Stimulated activated CD8-positive, alpha-beta memory T cell treated with anti-CD3 and anti-CD28 coated beads, Interleukin-15, amount 100 ng/mL, for 24 hours (primary cell): Measurements from ENCODE around the gene DCX.

Experiments used
- DNase-seq: peaks from one replicate; pipeline ENCODE4 v3.0.0-alpha.2; 2020; ENCODE audit warnings: low read depth

DCX gene

DNA sequence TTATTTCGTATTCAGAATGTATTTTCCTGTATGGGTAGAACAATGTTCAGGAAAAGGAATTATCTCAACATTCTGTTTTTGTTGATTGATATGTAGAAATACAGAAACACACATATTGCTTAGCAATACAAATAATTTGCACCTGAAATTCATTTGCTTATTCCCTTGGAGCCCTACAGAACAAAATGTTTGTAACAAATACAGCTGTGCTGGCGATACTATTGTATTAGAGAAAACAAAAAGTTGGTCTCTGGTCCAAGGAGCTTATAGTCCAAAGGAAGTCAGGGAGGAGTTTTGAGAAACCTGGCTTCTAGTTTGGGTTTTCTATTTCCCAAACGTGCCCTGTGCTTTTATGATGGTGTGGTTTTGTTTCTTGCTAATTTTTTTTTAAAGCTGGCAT, 104.0 kb downstream of the DCX start:
- DNase-seq: no peak

DNA sequence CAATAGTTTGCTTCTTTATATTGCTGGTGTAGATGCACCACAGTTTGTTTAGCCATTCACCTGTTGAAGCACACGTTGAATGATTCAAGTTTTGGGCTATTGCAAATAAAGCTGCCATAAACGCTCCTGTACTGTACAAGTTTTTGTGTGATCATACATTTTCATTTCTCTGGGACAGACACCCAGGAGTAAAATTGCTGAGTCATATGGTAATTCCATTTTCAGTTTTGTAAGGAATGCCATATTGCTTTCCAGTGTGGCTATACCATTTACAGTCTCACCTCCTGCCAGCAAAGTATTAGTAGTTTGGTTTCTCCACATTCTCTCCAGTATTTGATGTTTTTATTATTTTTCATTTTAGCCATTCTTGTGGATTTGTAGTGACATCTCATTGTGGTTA, 109.7 kb downstream of the DCX start:
- no peak for DNase-seq

DNA sequence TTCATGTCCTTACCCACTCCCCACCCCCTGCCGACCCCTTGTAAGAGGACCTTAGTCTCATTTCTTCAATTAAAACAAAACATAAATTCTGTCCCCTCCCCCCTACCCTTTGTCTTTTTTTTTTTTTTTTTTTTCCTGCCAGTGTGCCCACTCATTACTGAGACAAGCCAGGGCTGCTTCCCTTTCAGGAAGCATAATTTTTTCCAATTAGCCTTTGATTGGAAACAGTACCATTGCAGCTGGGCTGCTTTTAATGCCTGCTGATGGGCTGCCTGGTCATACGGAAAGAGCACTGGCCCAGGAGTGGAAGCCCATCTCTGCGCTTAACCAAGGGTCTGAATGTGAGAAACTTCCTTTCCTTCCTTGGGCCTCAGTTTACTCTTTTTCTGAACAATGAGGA, 123.2 kb downstream of the DCX start:
- no peak for DNase-seq

GRCh38 chrX:111284631-111285293, 127.2 kb downstream of the DCX start:
- no peak for DNase-seq

DNA sequence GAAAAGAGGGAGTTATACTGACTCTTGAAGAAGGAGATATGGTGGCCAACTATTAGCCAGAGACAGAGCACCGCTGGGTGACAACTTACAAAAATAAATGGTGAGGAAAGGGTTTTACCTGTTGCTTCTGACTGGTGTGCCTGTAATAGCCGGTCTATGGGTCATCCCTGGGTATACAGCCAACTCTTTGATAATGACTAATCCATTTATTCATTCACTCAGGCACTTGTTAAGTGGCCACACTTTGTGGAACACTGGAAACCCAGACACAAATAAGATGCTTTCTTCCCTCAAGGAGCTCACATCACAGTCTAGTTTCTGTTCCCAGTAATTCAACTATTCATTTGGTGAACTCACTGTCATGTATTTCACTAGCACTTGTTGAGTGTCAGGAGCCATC, 128.5 kb downstream of the DCX start:
- DNase-seq: no peak

- DNase-seq: no peak
Observed at GRCh38 chrX:111282991-111283390, 129.0 kb downstream of the DCX start.

GRCh38 chrX:111282139-111282538, 129.9 kb downstream of the DCX start:
- DNase-seq: no peak

DNA sequence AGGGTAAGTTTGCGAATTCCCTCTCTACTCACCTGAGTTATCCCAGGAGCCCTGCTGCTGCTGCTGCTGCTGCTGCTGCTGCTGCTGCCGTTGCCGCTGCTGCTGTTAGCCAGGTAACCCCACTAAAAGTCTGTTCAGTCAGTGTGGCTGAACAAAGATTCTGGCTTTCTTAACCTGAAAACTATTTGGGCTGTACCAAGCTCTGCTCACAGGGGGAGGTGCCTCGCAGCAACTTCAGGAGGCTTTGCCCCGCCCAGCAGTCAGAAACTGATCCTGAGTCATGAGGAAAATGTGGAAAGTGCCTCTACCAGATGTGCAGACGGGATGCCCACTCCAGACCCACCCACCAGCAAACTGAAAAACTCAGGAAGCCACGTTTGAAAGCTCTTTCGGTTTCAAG, 141.7 kb downstream of the DCX start, which contains the start of gene CAPN6:
CAPN6 (minus strand) TSS at position 145 of the 400 bp plus-strand sequence. CDS start 6,547 bp downstream, outside the sequence.
- no peak for DNase-seq

GRCh38 chrX:111268506-111268905, 143.5 kb downstream of the DCX start:
- no peak for DNase-seq

DNA sequence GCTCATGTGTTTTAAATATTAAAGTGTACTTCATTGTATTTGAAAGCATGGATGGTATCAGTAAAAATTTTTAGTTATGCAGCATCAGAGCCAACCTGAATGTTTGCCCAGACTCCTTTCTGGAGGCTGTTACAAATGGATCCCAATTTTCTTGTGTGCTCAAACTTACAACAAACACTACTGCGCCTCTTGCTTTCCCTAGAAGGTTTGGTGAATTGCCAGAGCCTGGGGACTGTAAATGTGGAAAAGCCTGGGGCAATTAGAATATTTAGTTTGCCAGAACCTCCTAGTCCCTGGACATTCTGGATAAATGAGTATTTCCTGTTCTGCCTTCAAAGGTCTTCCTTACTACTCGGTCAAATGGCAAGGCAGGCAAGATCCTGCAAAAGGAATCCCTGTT, 146.5 kb downstream of the DCX start:
- DNase-seq: no peak

- no peak for DNase-seq
Observed at GRCh38 chrX:111264385-111264784, 147.6 kb downstream of the DCX start.

- DNase-seq: no peak
Observed at GRCh38 chrX:111262086-111262485, 149.9 kb downstream of the DCX start.

- DNase-seq: no peak
Observed at GRCh38 chrX:111260451-111260850, 151.5 kb downstream of the DCX start.

DNA sequence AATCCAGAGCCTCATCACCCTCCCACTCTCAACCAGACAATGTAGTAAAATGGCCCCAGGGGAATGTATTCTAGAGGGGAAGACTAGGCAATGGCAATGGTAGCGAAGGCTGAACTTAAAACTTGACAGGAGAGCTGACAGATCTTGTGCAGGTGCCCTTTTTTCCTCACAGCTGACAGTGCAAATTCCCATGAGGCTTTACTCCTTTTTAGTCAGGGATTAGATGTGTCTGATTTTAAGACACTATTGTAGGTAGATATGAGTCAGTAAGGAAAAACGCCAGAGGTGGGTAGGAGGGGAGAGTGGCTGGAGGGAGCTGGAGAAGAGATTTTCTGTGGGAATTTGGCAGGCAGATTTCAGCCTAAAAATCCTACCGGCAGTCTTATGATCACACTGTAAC, 152.4 kb downstream of the DCX start:
- no peak for DNase-seq

DNA sequence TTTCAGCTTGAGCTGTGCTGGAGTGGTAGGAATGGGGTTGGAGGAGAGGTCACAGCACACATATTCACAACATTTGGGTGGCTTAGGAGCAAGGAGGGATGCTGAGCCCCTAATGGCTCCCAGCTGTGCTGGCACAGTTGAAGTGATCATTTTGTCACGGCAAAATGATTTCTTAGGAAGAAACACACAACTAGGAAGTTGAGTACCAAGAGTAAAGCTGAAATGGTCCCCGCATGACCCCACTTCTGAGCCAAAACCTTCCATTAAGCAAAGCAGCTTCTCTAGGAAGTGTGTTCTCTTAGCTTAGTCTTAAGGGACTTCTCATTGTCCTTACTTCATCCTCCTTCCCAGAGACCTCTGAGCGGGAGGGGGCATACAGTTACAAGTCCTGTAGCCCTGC, 154.3 kb downstream of the DCX start:
- no peak for DNase-seq

DNA sequence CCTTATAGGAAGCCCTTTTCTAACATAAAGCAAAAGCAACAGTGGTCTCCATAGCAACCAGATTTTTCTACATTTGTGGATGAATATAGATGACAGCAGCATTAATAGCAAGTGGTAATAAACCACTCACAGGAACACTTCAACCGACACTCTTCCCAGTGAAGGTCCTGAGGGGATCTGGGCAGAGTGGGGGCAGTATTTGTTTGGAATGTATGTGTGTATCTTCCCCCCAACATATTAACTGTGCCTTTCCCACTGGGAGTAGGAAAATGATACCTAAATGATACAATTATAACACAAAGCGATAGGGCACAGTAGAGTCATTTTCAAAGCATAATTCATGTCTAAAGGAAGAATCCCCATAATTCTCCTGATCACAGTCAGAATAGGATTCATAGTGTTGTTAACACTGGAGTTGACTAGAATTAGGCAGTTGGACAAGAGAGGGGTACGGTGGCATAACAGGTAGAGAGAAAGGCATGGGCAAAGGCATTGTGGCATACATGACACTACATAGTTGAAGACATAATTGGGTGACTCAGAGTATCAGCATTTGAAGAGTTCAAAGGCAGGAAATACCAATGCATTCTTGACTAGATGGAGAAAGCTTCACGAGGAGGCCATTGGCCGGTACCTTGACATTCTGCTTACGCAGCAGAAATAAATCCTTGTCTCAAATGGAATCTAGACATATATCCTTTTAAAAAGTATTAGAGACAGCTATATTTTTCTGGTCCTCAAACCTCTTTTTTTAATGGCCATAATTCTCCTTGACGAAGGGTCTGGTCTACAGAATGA, 156.9 kb downstream of the DCX start:
- no peak for DNase-seq

DNA sequence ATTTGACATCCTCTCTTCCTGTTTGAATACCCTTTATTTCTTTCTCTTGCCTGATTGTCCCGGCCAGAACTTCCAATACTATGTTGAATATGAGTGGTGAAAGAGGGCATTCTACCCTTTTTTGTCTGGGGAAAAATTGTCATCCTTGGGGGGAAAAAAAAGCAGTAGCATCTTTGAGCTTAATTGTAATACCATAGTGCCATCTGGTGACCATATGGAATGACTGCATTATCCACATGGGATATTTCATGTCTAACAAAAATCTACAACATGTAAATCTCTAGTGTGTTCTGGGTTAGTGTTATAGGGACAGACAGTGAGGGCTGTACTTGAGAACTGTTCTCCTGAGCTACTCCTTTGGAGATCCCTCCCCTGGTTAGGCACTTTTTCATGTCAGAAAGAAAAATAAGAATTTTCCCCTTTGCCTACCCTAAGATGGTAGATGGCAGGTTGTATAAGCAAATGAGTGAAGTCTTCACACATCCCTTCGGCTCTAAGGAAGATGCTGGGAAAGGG, 167.7 kb downstream of the DCX start:
- no peak for DNase-seq
